Spleen (tissue), 11 donors: ENCODE results near the gene CEP19. TPM values are rescaled to one million over a fixed set of nuclear protein-coding genes. Genes with fewer than 3 reads are reported as not detected.
A peak's percentile ranks its signal among the peaks of the same experiment; 100 is the strongest.

Experiments
- DNase-seq: peaks from one replicate; pipeline ENCODE4 v3.0.0-alpha.2; 2020
- H3K27ac ChIP-seq, 8 donors: fragments of 200-600 bp; sonication (generic) in 7 of 8; 1 replicate in 4 of 8; 2 replicates in 4 of 8; pipeline versions ENCODE4 v1.5.0 to v1.8.0; 2016 to 2021; ENCODE audit warnings: inconsistent platforms in 4 of 8, mild to moderate bottlenecking in 4 of 8, moderate library complexity in 1 of 8
- H3K27me3 ChIP-seq, 7 donors: fragments of 200-600 bp; sonication (generic) in 6 of 7; replicated peaks in 1 of 7; 1 replicate in 4 of 7; 2 replicates in 3 of 7; pipeline versions ENCODE4 v1.5.0 to v1.8.0; 2016 to 2021; ENCODE audit warnings: inconsistent platforms in 3 of 7, mild to moderate bottlenecking in 1 of 7
- H3K36me3 ChIP-seq, 6 donors: fragments of 200-600 bp; sonication (generic) in 5 of 6; 1 replicate in 4 of 6; 2 replicates in 2 of 6; pipeline versions ENCODE4 v1.5.0 to v1.8.0; 2016 to 2021; ENCODE audit warnings: inconsistent platforms in 2 of 6
- H3K4me1 ChIP-seq, 6 donors: fragments of 200-600 bp; sonication (generic) in 5 of 6; 1 replicate in 3 of 6; 2 replicates in 3 of 6; pipeline versions ENCODE4 v1.5.0 to v1.8.0; 2016 to 2021; ENCODE audit warnings: inconsistent platforms in 3 of 6
- H3K4me3 ChIP-seq, 8 donors: fragments of 200-600 bp; sonication (generic) in 7 of 8; 1 replicate in 4 of 8; 2 replicates in 4 of 8; pipeline versions ENCODE4 v1.5.0 to v1.8.0; 2016 to 2021; ENCODE audit warnings: inconsistent platforms in 4 of 8, mild to moderate bottlenecking in 4 of 8, moderate library complexity in 2 of 8
- H3K9me3 ChIP-seq, 8 donors: fragments of 200-600 bp; sonication (generic) in 7 of 8; 1 replicate in 4 of 8; 2 replicates in 4 of 8; pipeline versions ENCODE4 v1.5.0 to v1.8.0; 2016 to 2021; ENCODE audit warnings: inconsistent platforms in 4 of 8
- CTCF ChIP-seq, 11 experiments: fragments of 200-600 bp in 7 of 11; fragments of 450-650 bp in 4 of 11; sonication (generic) in 4 of 11; IDR thresholded peaks in 8 of 11; conservative IDR thresholded peaks in 3 of 11; 1 replicate in 7 of 11; 2 replicates in 4 of 11; pipeline versions ENCODE4 v1.4.0 to v1.8.0; 2016 to 2021; ENCODE audit warnings: antibody characterized with exemption in 11 of 11, inconsistent platforms in 4 of 11, mild to moderate bottlenecking in 1 of 11
- POLR2A ChIP-seq, 3 donors: fragments of 450-650 bp; IDR thresholded peaks; one replicate each; pipeline ENCODE4 v1.5.1; 2017; ENCODE audit warnings: antibody characterized with exemption in 3 of 3, mild to moderate bottlenecking in 1 of 3
- POLR2AphosphoS5 ChIP-seq, 3 donors: sonication (generic); formaldehyde crosslinking; IDR thresholded peaks; one replicate each; pipeline ENCODE4 v1.5.1; 2017; ENCODE audit warnings: antibody characterized with exemption in 3 of 3
- WGBS, 5 donors: extraction: QIAGEN DNeasy Blood & Tissue Kit in 3 of 5; methylation state at CpG; one replicate each; pipeline versions ENCODE4 v1.1.5 to v1.1.7; 2013 to 2018; 5-methylcytosine and 5-hydroxymethylcytosine counted together
- intact Hi-C: fragments of 100-400 bp; cut with DNase I; formaldehyde crosslinking; loops from one replicate; pipeline ENCODE4 v1.15.0; 2023; ENCODE audit warnings: low total_unique reads
- polyA plus RNA-seq, 3 donors: library from polyadenylated mRNA; stranded (reverse); fragments of 200-250 nt; gene quantifications; one replicate each; pipeline ENCODE4 v1.2.1, GENCODE V29; 2013
- total RNA-seq, 7 donors: library from RNA; depleted of rRNA in 3 of 7; stranded (reverse); fragments of >200 nt in 3 of 7; fragmentation: NEBNext Ultra II Directional in 4 of 7; extraction: Animal tissue kit (Norgen Biotek cat#: 25700) in 4 of 7; gene quantifications; one replicate each; pipeline versions ENCODE4 v1.1.0 to v1.2.1, GENCODE V29; 2016 to 2021
- donor health status: healthy with polysubstance abuse.
- donor health status: DM: no; HTN: no; CAD: no; lungs with moderate emphysema.
- donor health status: DM: no; HTN: no; CAD: no.
- donor health status: Bipolar disorder and iron deficiency.
- donor health status: healthy.
- donor health status: DM: no; HTN: no; CAD: no.
- donor health status: DM: yes; HTN: yes; CAD: no.

CEP19 gene
- total and polyA plus RNA-seq, 10 donors = 0.68 to 6.4 (median 3.0) TPM

- DNase-seq = no peak
- WGBS, 5 donors = 72 to 89% (median 78%) methylated on average over 5 of the region's 5 CpGs
- Histone ChIP-seq H3K27me3 (no peaks in the 10 kb centered on the region), H3K36me3 (no peaks in the 10 kb centered on the region), H3K27ac (no peak overlapping the region), H3K4me1 (peaks cover 0 to 25% (median 7%) of the 10 kb centered on the region in 6 donors), H3K4me3 (no peak overlapping the region), H3K9me3 (no peaks in the 10 kb centered on the region)
- TF ChIP-seq POLR2A (IDR thresholded peaks at IDR 0.05) (no peak), CTCF (IDR thresholded peaks at IDR 0.05 in 8 of 11, conservative IDR thresholded peaks at IDR 0.05 in 3 of 11) (no peak), POLR2AphosphoS5 (IDR thresholded peaks at IDR 0.05) (no peak)
- intact Hi-C loops = no loop called here
Observed at GRCh38 chr3:196697270-196697669, 14.8 kb downstream of the CEP19 start.

DNA sequence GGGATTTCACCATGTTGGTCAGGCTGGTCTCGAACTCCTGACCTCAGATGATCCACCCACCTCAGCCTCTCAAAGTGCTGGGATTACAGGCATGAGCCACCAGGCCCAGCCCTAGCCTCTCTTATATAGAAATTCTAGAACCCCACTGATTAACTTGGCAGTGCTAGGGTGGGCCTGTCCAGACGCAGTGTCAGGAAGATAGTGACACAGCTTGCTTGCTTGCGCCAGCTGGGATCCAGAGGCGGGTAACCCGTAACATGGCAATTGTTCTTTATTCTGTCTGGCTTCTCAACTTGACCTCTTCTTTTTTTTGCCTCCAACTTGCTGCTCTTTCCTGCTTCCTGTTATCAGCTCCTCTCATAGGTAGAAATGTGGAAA is 16.2 kb downstream of the CEP19 start:
- peaks cover 0 to 34% (median 7%) of the 10 kb centered on the region in 6 donors for H3K4me1 ChIP-seq
- no peak overlapping the region for H3K27ac ChIP-seq
- no peak overlapping the region for H3K4me3 ChIP-seq
- TF ChIP-seq POLR2A (IDR thresholded peaks at IDR 0.05) = no peak
- TF ChIP-seq CTCF (IDR thresholded peaks at IDR 0.05 in 8 of 11, conservative IDR thresholded peaks at IDR 0.05 in 3 of 11) = no peak
- TF ChIP-seq POLR2AphosphoS5 (IDR thresholded peaks at IDR 0.05) = no peak
- no peaks in the 10 kb centered on the region for H3K27me3 ChIP-seq
- WGBS, 5 donors = 83 to 89% (median 85%) methylated on average over 5 of the region's 5 CpGs
- DNase-seq = no peak
- intact Hi-C loops = no loop called here
- no peaks in the 10 kb centered on the region for H3K36me3 ChIP-seq
- H3K9me3 ChIP-seq = no peaks in the 10 kb centered on the region

GRCh38 chr3:196694941-196695848 is 16.9 kb downstream of the CEP19 start:
- Histone ChIP-seq H3K27me3 (no peaks in the 10 kb centered on the region), H3K27ac (peak overlapping the region in 1 of 8 donors; percentile 27), H3K4me1 (peaks cover 0 to 39% (median 7%) of the 10 kb centered on the region in 6 donors), H3K36me3 (no peaks in the 10 kb centered on the region), H3K9me3 (no peaks in the 10 kb centered on the region), H3K4me3 (no peak overlapping the region)
- WGBS, 5 donors = 79 to 91% (median 88%) methylated on average over 16 to 17 of the region's 17 CpGs
- intact Hi-C loops = no loop called here
- TF ChIP-seq POLR2AphosphoS5 (IDR thresholded peaks at IDR 0.05) (no peak), CTCF (IDR thresholded peaks at IDR 0.05 in 8 of 11, conservative IDR thresholded peaks at IDR 0.05 in 3 of 11) (no peak), POLR2A (IDR thresholded peaks at IDR 0.05) (no peak)
- DNase-seq = no peak

DNA sequence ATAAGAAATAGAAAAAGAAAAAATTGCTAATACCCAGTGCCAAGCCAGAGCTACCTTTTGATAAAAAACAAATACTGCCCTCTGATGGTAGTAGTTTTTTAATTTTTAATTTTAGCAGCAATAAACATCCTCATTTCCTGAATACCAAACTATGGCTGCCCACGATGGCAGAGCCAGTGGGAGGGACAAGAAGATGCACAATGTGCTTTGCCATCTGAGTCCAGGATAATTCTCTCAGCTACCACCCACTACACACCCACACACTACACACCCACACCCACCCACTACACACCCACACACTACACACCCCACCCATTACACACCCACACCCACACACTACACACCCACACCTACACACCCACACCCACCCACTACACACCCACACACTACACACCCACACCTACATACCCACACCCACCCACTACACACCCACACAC is 17.8 kb downstream of the CEP19 start:
- intact Hi-C loops = no loop called here
- Histone ChIP-seq H3K9me3 (no peaks in the 10 kb centered on the region), H3K36me3 (no peaks in the 10 kb centered on the region), H3K27ac (peak overlapping the region in 1 of 8 donors; percentile 51), H3K4me3 (no peak overlapping the region), H3K4me1 (peaks cover 0 to 49% (median 7%) of the 10 kb centered on the region in 6 donors), H3K27me3 (no peaks in the 10 kb centered on the region)
- TF ChIP-seq POLR2AphosphoS5 (IDR thresholded peaks at IDR 0.05) = no peak
- peak in 3 of 11 experiments; percentile 9 to 28 (median 11) for TF ChIP-seq CTCF (IDR thresholded peaks at IDR 0.05 in 8 of 11, conservative IDR thresholded peaks at IDR 0.05 in 3 of 11)
- TF ChIP-seq POLR2A (IDR thresholded peaks at IDR 0.05) = no peak
- 0 to 5% (median 0%) methylated on average over 1 of the region's 1 CpG for WGBS, 5 donors
- no peak for DNase-seq
